DND-41 (cell line): ENCODE data around the gene BRSK2.

Experiments used
- EZH2 ChIP-seq: IDR thresholded peaks from 3 replicates; pipeline ENCODE4 v1.6.1; 2012; ENCODE audit warnings: borderline replicate concordance, low read depth, mild to moderate bottlenecking, moderate library complexity, low read length, inconsistent platforms; ENCODE audit not compliant: severe bottlenecking
- TF ChIP-seq, protein P1 (sequence below): IDR thresholded peaks from 2 replicates; pipeline ENCODE4 v1.5.1; 2012; ENCODE audit warnings: borderline replicate concordance, low read length, moderate library complexity, mild to moderate bottlenecking; ENCODE audit not compliant: poor library complexity, severe bottlenecking; ENCODE audit errors: extremely low read depth

DNA sequence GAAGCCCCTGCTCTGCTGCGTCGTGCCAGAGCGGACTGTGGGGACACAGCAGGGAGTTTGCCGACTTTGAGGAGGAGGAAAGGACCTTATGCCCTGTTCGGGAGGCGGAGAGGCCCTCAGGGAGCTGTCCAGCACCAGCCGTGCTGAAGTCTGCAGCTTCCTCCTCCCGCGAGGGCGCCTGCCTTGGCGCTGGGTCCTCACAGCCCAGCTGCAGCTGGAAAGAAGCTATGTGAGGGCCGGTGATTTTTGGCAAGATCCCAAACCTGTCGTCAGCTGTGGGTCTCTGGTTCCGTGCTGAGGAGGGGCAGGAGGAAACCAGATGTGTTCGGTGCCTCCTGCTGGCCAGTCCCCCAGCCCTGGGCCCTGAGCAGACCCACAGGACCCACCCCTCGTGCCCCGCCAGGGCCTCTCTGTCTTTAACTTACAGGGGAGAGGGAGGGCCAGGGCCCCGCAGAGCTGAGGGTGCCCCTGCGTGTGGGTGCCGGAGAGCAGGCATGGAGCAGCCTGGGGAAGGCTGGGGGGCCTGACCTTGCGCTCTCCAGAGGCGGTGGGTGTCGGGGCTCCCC, 12.0 kb downstream of the BRSK2 start:
- TF ChIP-seq, protein P1, sequence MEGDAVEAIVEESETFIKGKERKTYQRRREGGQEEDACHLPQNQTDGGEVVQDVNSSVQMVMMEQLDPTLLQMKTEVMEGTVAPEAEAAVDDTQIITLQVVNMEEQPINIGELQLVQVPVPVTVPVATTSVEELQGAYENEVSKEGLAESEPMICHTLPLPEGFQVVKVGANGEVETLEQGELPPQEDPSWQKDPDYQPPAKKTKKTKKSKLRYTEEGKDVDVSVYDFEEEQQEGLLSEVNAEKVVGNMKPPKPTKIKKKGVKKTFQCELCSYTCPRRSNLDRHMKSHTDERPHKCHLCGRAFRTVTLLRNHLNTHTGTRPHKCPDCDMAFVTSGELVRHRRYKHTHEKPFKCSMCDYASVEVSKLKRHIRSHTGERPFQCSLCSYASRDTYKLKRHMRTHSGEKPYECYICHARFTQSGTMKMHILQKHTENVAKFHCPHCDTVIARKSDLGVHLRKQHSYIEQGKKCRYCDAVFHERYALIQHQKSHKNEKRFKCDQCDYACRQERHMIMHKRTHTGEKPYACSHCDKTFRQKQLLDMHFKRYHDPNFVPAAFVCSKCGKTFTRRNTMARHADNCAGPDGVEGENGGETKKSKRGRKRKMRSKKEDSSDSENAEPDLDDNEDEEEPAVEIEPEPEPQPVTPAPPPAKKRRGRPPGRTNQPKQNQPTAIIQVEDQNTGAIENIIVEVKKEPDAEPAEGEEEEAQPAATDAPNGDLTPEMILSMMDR: no peak
- TF ChIP-seq EZH2: no peak
